GM18508 (cell line): ENCODE results near the gene PTRH1.

ENCODE experiments used
- ATAC-seq: cut with Tn5 transposase; IDR thresholded peaks from one replicate; pipeline ENCODE4 v1.9.1; 2021; ENCODE audit warnings: moderate number of reproducible peaks; ENCODE audit not compliant: insufficient read depth, unreplicated experiment

Gene PTRH1

GRCh38 chr9:127700594-127701255 lies 14.7 kb downstream of the PTRH1 start:
- no peak for ATAC-seq

- ATAC-seq, result no peak
Measured at GRCh38 chr9:127700140-127700539, 15.3 kb downstream of the PTRH1 start.

- ATAC-seq, result peak; percentile 82
Measured at GRCh38 chr9:127698985-127699670, 16.3 kb downstream of the PTRH1 start.

DNA sequence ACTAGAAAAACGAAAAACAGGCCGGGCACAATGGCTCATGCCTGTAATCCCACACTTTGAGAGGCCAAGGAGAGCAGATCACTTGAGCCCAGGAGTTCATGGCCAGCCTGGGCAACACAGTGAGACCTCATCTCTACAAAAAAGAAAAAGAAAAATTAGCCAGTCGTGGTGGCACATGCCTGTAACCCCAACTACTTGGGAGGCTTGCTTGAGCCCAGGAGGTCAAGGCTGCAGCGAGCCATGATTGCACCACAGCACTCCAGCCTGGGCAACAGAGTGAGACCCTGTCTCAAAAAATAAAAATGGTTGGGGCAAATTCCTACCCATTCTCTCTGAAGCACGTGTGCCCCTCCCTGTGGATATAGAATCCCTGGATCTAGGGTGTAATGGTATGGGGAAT lies 17.1 kb downstream of the PTRH1 start:
- ATAC-seq, result no peak

DNA sequence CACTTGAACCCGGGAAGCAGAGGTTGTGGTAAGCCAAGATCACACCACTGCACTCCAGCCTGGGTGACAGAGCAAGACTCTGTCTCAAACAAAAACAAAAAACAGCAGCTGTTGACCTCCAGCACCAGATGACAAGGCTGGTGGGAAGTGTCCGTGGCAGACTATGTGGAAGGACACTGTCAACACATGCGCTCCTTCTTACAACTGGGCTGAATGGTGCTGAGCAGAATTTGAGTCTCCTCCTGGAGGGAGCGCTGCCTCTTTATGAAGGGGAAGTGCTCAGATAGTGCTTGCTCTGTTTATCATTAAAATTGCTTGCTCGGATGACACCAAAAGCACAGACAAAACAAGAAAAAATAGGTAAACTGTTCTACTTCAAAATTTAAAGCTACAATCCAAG lies 17.9 kb downstream of the PTRH1 start:
- no peak for ATAC-seq

GRCh38 chr9:127694890-127695720 lies 20.4 kb downstream of the PTRH1 start:
- ATAC-seq, result no peak

DNA sequence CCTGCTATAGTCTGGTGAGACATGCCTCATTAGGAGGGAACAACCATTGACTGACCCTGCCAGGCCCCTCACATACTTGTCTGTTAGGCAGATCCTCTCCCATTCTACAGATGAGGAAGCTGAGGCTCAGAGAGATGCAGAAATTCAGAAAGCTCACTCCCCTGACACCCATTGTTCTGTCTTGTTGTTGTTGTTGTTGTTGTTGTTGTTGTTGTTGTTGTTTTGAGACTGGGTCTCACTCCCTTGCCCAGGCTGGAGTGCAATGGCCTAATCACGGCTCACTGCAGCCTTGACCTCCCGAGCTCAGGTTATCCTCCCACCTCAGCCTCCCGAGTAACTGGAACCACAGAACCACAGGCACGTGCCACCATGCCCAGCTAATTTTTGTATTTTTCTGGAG lies 21.8 kb downstream of the PTRH1 start:
- ATAC-seq, result no peak

DNA sequence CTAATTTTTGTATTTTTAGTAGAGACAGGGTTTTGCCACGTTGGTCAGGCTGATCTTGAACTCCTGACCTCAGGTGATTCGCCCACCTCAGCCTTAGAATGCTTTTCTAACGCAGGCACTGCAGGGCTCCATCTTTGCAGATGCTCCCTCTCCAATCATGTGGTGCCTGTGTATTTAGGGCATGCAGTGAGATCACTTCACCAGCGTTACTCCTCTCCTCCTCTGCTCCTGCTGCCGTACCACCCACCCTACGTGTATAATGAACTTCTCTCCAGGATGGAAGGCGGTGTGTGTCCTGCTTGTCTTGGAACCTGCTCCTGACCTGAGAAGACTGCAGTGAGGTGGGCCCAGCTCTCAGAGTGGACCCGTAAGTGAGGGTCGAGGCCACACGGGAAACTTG lies 22.3 kb downstream of the PTRH1 start:
- no peak for ATAC-seq

- no peak for ATAC-seq
Measured at GRCh38 chr9:127692071-127692470, 23.4 kb downstream of the PTRH1 start.

DNA sequence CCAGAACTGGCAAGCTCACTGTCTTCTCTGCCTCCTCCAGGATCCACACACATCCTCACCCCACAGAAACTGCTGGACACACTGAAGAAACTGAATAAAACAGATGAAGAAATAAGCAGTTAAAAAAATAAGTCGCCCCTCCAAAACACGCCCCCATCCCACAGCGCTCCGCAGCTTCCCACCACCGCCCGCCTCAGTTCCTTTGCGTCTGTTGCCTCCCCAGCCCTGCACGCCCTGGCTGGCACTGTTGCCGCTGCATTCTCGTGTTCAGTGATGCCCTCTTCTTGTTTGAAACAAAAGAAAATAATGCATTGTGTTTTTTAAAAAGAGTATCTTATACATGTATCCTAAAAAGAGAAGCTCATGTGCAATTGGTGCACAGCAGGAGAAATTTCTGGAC lies 24.7 kb downstream of the PTRH1 start:
- no peak for ATAC-seq

GRCh38 chr9:127689329-127690000 lies 26.0 kb downstream of the PTRH1 start:
- ATAC-seq, result no peak

- ATAC-seq, result no peak
Measured at GRCh38 chr9:127686461-127687393, 28.7 kb downstream of the PTRH1 start.

DNA sequence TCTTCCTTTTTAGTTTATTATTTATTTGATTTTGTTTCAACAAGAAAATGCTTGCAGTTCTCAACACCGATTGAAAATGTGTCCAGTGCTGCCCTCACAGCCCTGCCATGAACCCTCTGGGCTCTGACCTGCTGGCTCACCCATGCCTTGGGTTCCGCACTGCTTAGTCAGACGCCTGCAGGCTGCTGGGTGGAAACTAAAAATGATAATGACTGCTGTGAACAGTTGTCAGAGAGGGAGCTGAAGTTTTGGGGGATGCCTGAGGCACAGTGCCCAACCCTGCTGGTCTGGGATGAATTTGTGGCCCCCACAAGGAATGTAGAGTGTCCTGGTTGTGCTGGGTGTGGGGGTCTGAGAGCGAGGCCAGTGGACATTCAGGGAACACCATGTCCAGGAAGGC lies 30.9 kb downstream of the PTRH1 start:
- ATAC-seq, result no peak

- no peak for ATAC-seq
Measured at GRCh38 chr9:127683723-127684122, 31.7 kb downstream of the PTRH1 start.

GRCh38 chr9:127682351-127683136 lies 32.9 kb downstream of the PTRH1 start:
- ATAC-seq, result no peak

DNA sequence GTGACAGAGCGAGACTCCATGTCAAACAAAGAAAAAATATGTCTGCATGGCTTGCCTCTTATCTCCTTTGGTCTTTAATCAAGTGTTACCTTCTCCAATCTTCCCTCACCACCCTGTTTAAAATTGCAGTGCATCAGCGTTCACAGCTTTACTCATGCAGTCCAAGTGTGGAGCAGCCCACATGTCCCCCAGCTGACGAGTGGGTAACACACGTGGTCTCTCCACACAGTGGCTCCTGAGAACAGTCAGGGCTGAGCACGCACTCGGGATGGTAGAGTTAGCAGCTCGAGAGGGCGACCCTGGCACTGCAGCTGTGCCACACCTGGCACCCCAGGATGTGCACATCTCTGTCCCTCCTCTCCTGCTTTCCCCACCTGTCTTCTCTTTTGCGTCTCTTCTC lies 34.6 kb downstream of the PTRH1 start:
- ATAC-seq, result no peak

DNA sequence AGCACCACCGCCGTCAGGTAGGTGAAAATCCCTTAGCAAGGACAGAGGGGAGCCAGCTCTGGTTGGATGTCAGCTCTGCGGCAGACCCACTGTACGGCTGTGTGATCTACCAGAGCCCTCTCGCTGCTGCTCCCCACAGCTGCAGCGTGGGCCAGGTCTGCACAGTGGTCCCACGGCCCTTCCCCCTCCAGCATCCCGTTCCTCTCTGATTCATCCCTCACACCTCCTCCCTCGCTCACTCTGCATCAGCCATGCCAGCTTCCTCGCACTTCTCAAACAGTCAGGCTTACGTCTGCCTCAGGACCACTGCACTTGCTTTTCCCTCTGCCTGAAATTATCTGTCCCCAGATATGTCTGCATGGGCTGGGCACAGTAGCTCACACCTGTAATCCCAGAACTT lies 35.2 kb downstream of the PTRH1 start:
- no peak for ATAC-seq

- no peak for ATAC-seq
Measured at GRCh38 chr9:127679506-127679905, 36.0 kb downstream of the PTRH1 start.

DNA sequence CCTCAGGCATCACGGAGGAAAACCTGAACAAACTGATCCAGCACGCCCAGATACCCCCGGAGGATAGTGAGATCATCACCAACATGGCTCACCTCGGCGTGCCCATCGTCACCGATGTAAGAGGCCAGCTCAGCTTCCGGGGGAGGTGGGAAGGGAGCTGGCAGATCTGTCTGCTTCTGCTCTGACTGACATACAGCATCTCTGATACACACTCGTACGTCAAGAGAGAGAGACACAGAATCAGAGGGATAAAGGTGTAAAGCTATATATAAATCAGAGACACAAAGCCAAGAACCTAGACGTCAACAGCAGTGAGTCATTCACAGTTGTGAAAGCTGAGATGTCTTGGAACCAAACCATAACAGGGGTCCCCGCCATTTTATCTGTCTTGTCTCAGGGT lies 38.8 kb downstream of the PTRH1 start:
- no peak for ATAC-seq
